Measurements from ENCODE around the gene FNDC10. TPM values are rescaled to one million over a fixed set of nuclear protein-coding genes. Genes with fewer than 3 reads are reported as not detected.

Gene FNDC10
- total and polyA plus RNA-seq, 9 of the 15 experiments (the other 6 are each of a cell fraction or from before 2014, with no cell fraction given): 0.08 to 6.3 (median 1.6) TPM

DNA sequence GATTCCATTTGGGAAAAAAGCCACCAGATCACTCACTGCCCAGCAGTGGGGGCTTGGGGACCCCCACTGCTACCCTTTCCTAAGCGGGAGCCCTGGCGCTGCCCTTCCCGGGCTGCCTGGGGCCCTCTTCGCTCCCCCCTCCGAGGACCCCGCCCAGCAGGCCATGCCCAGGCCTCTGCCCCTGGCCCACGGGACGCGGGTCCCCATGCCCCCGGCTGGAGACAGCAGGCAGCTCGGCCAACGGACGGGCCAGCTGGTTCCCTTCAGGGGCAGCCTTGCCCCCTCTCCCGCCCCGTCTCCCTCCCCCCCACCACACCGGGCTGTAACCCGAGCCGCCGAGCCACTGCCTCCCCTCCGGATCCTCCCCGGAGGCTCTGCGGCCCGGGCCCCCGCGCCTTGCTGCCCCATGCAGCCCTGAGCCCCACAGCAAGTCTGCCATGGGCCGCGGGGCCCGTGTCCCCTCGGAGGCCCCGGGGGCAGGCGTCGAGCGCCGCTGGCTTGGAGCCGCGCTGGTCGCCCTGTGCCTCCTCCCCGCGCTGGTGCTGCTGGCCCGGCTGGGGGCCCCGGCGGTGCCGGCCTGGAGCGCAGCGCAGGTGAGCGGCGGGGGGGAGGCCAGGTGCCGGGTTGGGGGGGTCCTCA is 32.0 kb upstream of the FNDC10 start, which contains the start of gene MMP23B:
Gene MMP23B (plus strand): TSS at position 392 of the 639 bp plus-strand sequence. CDS start 46 bp downstream, at position 438.
- Histone ChIP-seq H3K9me3 (replicated peaks; ENCODE audit: control insufficient read depth, insufficient read depth, low read depth, low read length) (no peaks in the 10 kb centered on the region), H3K9ac (ENCODE audit: insufficient read depth in 1 of 2, low read depth in 2 of 2, low read length in 2 of 2) (no peak within 1 kb of the TSS), H3K9me1 (ENCODE audit: control insufficient read depth, insufficient read depth, low read length) (no peaks in the 10 kb centered on the region), H3K4me2 (ENCODE audit: insufficient read depth, low read length) (no peak within 1 kb of the TSS), H2AFZ (ENCODE audit: low read depth, low read length) (no peak within 1 kb of the TSS), H3K27ac (ENCODE audit: extremely low read depth, low read depth, low read length) (no peak within 1 kb of the TSS), H3K4me3 (no peak within 1 kb of the TSS), H4K20me1 (replicated peaks; ENCODE audit: control insufficient read depth, insufficient read depth, low read length) (no peaks in the 10 kb centered on the region), H3K79me2 (ENCODE audit: control insufficient read depth, insufficient read depth, low read length) (no peaks in the 10 kb centered on the region), H3K36me3 (ENCODE audit: control insufficient read depth, insufficient read depth, low read length) (peaks cover 7% of the 10 kb centered on the region; the same call in 1 of the 3 replicates), H3K4me1 (replicated peaks in 1 of 2; ENCODE audit: control insufficient read depth in 2 of 2, insufficient read depth in 2 of 2, low read length in 2 of 2) (peaks cover 0 to 26% of the 10 kb centered on the region in 2 experiments; a peak in 3 of 5 replicates), H3K27me3 (ENCODE audit: control insufficient read depth in 2 of 2, insufficient read depth in 2 of 2, low read length in 2 of 2) (no peaks in the 10 kb centered on the region)
- no peak for ATAC-seq
- FAIRE-seq: no peak
- intact Hi-C loops (cut with micrococcal nuclease): no loop called here
- POLR2A ChIA-PET: no interaction called here
- DNase-seq (ENCODE audit: extremely low read depth in 1 of 4, low spot score in 3 of 4): no peak
- in situ Hi-C loops (cut with MboI): no loop called here
- 93% methylated on average over 6 of the region's 48 CpGs for WGBS (ENCODE audit: insufficient coverage, low coverage, missing lambda C conversion rate)
- CTCF ChIA-PET (ENCODE audit: low intra/inter-chr PET ratio): no interaction called here
- BruUV-seq (replicated peaks): no TSS peak
- TF ChIP-seq ZNF436 (CRISPR knock-in tag; IDR thresholded peaks at IDR 0.05) (no peak), GTF2E2 (tag; IDR thresholded peaks at IDR 0.05) (no peak), RFX7 (CRISPR knock-in tag; IDR thresholded peaks at IDR 0.05) (no peak), GMEB1 (CRISPR knock-in tag; IDR thresholded peaks at IDR 0.05) (no peak), ASH1L (IDR thresholded peaks at IDR 0.05; ENCODE audit: borderline replicate concordance, low read depth, partially characterized antibody) (no peak), ZNF57 (CRISPR knock-in tag; IDR thresholded peaks at IDR 0.05) (no peak), FOXK2 (conservative IDR thresholded peaks at IDR 0.05 in 1 of 2, IDR thresholded peaks at IDR 0.05 in 1 of 2; ENCODE audit: low read depth in 2 of 2) (no peak), CHCHD3 (CRISPR knock-in tag; IDR thresholded peaks at IDR 0.05) (no peak), ZNF764 (CRISPR knock-in tag; IDR thresholded peaks at IDR 0.05; ENCODE audit: low read depth) (no peak)
- TF ChIP-seq, protein P1, sequence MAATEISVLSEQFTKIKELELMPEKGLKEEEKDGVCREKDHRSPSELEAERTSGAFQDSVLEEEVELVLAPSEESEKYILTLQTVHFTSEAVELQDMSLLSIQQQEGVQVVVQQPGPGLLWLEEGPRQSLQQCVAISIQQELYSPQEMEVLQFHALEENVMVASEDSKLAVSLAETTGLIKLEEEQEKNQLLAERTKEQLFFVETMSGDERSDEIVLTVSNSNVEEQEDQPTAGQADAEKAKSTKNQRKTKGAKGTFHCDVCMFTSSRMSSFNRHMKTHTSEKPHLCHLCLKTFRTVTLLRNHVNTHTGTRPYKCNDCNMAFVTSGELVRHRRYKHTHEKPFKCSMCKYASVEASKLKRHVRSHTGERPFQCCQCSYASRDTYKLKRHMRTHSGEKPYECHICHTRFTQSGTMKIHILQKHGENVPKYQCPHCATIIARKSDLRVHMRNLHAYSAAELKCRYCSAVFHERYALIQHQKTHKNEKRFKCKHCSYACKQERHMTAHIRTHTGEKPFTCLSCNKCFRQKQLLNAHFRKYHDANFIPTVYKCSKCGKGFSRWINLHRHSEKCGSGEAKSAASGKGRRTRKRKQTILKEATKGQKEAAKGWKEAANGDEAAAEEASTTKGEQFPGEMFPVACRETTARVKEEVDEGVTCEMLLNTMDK (IDR thresholded peaks at IDR 0.05; ENCODE audit: borderline replicate concordance, insufficient read depth, low read depth, low read length, poor library complexity, severe bottlenecking): no peak

Measured in K562 (cell line).